PC-3 (cell line): Measurements from ENCODE around the gene TMPRSS13.

Experiments used
- EZH2phosphoT487 ChIP-seq: fragments of 300-600 bp; sonication (generic); IDR thresholded peaks from 2 replicates; pipeline ENCODE4 v1.6.1; 2018; ENCODE audit warnings: mild to moderate bottlenecking, antibody characterized with exemption, low read length, borderline replicate concordance
- TF ChIP-seq, protein P1 (sequence below): fragments of 300-600 bp; sonication (generic); conservative IDR thresholded peaks from 2 replicates; pipeline ENCODE4 v1.5.1; 2017; ENCODE audit warnings: antibody characterized with exemption, low read depth, mild to moderate bottlenecking, low read length

GRCh38 chr11:117874910-117875381, 54.3 kb downstream of the TMPRSS13 start:
- TF ChIP-seq, protein P1, sequence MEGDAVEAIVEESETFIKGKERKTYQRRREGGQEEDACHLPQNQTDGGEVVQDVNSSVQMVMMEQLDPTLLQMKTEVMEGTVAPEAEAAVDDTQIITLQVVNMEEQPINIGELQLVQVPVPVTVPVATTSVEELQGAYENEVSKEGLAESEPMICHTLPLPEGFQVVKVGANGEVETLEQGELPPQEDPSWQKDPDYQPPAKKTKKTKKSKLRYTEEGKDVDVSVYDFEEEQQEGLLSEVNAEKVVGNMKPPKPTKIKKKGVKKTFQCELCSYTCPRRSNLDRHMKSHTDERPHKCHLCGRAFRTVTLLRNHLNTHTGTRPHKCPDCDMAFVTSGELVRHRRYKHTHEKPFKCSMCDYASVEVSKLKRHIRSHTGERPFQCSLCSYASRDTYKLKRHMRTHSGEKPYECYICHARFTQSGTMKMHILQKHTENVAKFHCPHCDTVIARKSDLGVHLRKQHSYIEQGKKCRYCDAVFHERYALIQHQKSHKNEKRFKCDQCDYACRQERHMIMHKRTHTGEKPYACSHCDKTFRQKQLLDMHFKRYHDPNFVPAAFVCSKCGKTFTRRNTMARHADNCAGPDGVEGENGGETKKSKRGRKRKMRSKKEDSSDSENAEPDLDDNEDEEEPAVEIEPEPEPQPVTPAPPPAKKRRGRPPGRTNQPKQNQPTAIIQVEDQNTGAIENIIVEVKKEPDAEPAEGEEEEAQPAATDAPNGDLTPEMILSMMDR: no peak
- no peak for TF ChIP-seq EZH2phosphoT487
